Loucy (cell line): ENCODE measurements around the gene HMG20B.

Experiments
- CTCF ChIP-seq: fragments of 200-600 bp; sonication (generic); conservative IDR thresholded peaks from 2 replicates; pipeline ENCODE4 v1.5.1; 2014; ENCODE audit warnings: mild to moderate bottlenecking, antibody characterized with exemption, low read length
- EZH2phosphoT487 ChIP-seq: fragments of 200-600 bp; IDR thresholded peaks from 2 replicates; pipeline ENCODE4 v1.6.1; 2018; ENCODE audit warnings: antibody characterized with exemption, mild to moderate bottlenecking, moderate library complexity, borderline replicate concordance

- TF ChIP-seq CTCF (no peak), EZH2phosphoT487 (no peak)
Measured at GRCh38 chr19:3554254-3555083, 18.3 kb upstream of the HMG20B start.
